Activated CD4-positive, alpha-beta T cell treated with anti-CD3 and anti-CD28 coated beads, Interleukin-2, amount 50 U/mL, for 24 hours (primary cell): ENCODE data around the gene AMY1A.
"Not testable (repeated sequence)": the region's sequence is repeated elsewhere in the genome, so short reads cannot be mapped to it uniquely, and the experiment has no call there.

Experiments
- DNase-seq, 2 donors: peaks; one replicate each; pipeline ENCODE4 v3.0.0-alpha.2; 2020; ENCODE audit warnings: low read depth in 1 of 2, low spot score in 1 of 2

AMY1A gene

GRCh38 chr1:103655460-103655859, at the start of gene AMY1A:
AMY1A (plus strand) TSS chr1:103655760; CDS start chr1:103656331, 571 bp downstream.
- not testable (repeated sequence) for DNase-seq

- DNase-seq, result no peak
These were observed 39.2 kb upstream of the AMY1A start for GRCh38 chr1:103616362-103616761.

GRCh38 chr1:103616994-103617477, 38.5 kb upstream of the AMY1A start, which contains the start of gene AMY2A:
AMY2A (plus strand) TSS chr1:103617427; CDS start chr1:103617441, 14 bp downstream.
- not testable (repeated sequence) for DNase-seq

GRCh38 chr1:103627436-103627835, 28.1 kb upstream of the AMY1A start:
- DNase-seq, result not testable (repeated sequence)

GRCh38 chr1:103641194-103641593, 14.4 kb upstream of the AMY1A start:
- not testable (repeated sequence) for DNase-seq

- not testable (repeated sequence) for DNase-seq
These were observed 11.7 kb upstream of the AMY1A start for GRCh38 chr1:103643908-103644307.

- not testable (repeated sequence) for DNase-seq
These were observed 5.3 kb upstream of the AMY1A start for GRCh38 chr1:103650305-103650704.

GRCh38 chr1:103650889-103651288, 4.7 kb upstream of the AMY1A start:
- DNase-seq, result not testable (repeated sequence)

- not testable (repeated sequence) for DNase-seq
These were observed 1.4 kb upstream of the AMY1A start for GRCh38 chr1:103654133-103654532.

- DNase-seq, result not testable (repeated sequence)
These were observed 20.8 kb downstream of the AMY1A start for GRCh38 chr1:103676335-103676734.

GRCh38 chr1:103696110-103696509, 40.5 kb downstream of the AMY1A start, which contains the start of gene AMY1B:
AMY1B (minus strand) TSS chr1:103696210; CDS start chr1:103695639, 571 bp downstream.
- not testable (repeated sequence) for DNase-seq

GRCh38 chr1:103697430-103697829, 41.9 kb downstream of the AMY1A start:
- not testable (repeated sequence) for DNase-seq

GRCh38 chr1:103700669-103701068, 45.1 kb downstream of the AMY1A start:
- DNase-seq, result not testable (repeated sequence)

GRCh38 chr1:103701256-103701655, 45.7 kb downstream of the AMY1A start:
- DNase-seq, result not testable (repeated sequence)

GRCh38 chr1:103707670-103708069, 52.1 kb downstream of the AMY1A start:
- not testable (repeated sequence) for DNase-seq

- DNase-seq, result not testable (repeated sequence)
These were observed 54.8 kb downstream of the AMY1A start for GRCh38 chr1:103710381-103710780.
